GM23248 (cell line): Measurements from ENCODE around the gene BRF1. TPM values are rescaled to one million over a fixed set of nuclear protein-coding genes. Genes with fewer than 3 reads are reported as not detected.

Experiments used
- DNase-seq: peaks from one replicate; pipeline ENCODE4 v3.0.0-alpha.2; 2015
- H2AFZ ChIP-seq: fragments of 200-600 bp; sonication (generic); 2 replicates; pipeline ENCODE4 v1.6.1; 2016; ENCODE audit warnings: antibody characterized with exemption
- H3F3A ChIP-seq: fragments of 200-600 bp; sonication (generic); 2 replicates; pipeline ENCODE4 v1.6.1; 2016; ENCODE audit warnings: mild to moderate bottlenecking, antibody characterized with exemption, mixed run types; ENCODE audit not compliant: insufficient read depth
- H3K27ac ChIP-seq: fragments of 200-600 bp; sonication (generic); 2 replicates; pipeline ENCODE4 v1.5.1; 2016; ENCODE audit warnings: mild to moderate bottlenecking
- H3K27me3 ChIP-seq: fragments of 200-600 bp; sonication (generic); replicated peaks from 2 replicates; pipeline ENCODE4 v1.6.1; 2016; ENCODE audit warnings: mild to moderate bottlenecking; ENCODE audit not compliant: insufficient read depth
- H3K36me3 ChIP-seq: fragments of 200-600 bp; sonication (generic); 2 replicates; pipeline ENCODE4 v1.6.1; 2016; ENCODE audit warnings: low read depth, mild to moderate bottlenecking
- H3K4me1 ChIP-seq: fragments of 200-600 bp; sonication (generic); 2 replicates; pipeline ENCODE4 v1.6.1; 2016; ENCODE audit warnings: mild to moderate bottlenecking; ENCODE audit not compliant: insufficient read depth
- H3K4me2 ChIP-seq: fragments of 200-600 bp; sonication (generic); one replicate; pipeline ENCODE4 v1.6.1; 2016; ENCODE audit warnings: mild to moderate bottlenecking; ENCODE audit not compliant: unreplicated experiment
- H3K4me3 ChIP-seq: fragments of 200-600 bp; sonication (generic); 2 replicates; pipeline ENCODE4 v1.5.1; 2016; ENCODE audit warnings: mild to moderate bottlenecking
- H3K79me2 ChIP-seq: fragments of 200-600 bp; sonication (generic); 2 replicates; pipeline ENCODE4 v1.6.1; 2016; ENCODE audit warnings: mild to moderate bottlenecking; ENCODE audit not compliant: insufficient read depth
- H3K9ac ChIP-seq: fragments of 200-600 bp; sonication (generic); 2 replicates; pipeline ENCODE4 v1.6.1; 2016; ENCODE audit warnings: mild to moderate bottlenecking
- H3K9me2 ChIP-seq: fragments of 200-600 bp; sonication (generic); 2 replicates; pipeline ENCODE4 v1.6.1; 2016; ENCODE audit warnings: mixed run types, mild to moderate bottlenecking, moderate library complexity; ENCODE audit not compliant: insufficient read depth
- H3K9me3 ChIP-seq: fragments of 200-600 bp; sonication (generic); one replicate; pipeline ENCODE4 v1.6.1; 2017; ENCODE audit warnings: low read depth
- H4K20me1 ChIP-seq: fragments of 200-600 bp; sonication (generic); 2 replicates; pipeline ENCODE4 v1.6.0; 2016; ENCODE audit not compliant: insufficient read depth
- EZH2 ChIP-seq: fragments of 200-600 bp; sonication (generic); IDR thresholded peaks from 2 replicates; pipeline ENCODE4 v1.6.1; 2018; ENCODE audit warnings: antibody characterized with exemption, mild to moderate bottlenecking; ENCODE audit not compliant: insufficient read depth, poor library complexity, severe bottlenecking
- EZH2phosphoT487 ChIP-seq: fragments of 200-600 bp; sonication (generic); IDR thresholded peaks from 2 replicates; pipeline ENCODE4 v1.6.1; 2018; ENCODE audit warnings: antibody characterized with exemption, moderate library complexity, mild to moderate bottlenecking, low read depth; ENCODE audit not compliant: insufficient read depth
- WGBS, 2 experiments: methylation state at CpG; one replicate each; pipeline ENCODE4 v1.1.6; 2015 to 2017; ENCODE audit warnings: low lambda C conversion rate in 2 of 2, low coverage in 1 of 2; ENCODE audit errors: missing lambda C conversion rate in 2 of 2; 5-methylcytosine and 5-hydroxymethylcytosine counted together
- in situ Hi-C: fragments of 300-500 bp; cut with MboI; formaldehyde crosslinking; loops from 2 replicates; pipeline ENCODE4 v1.15.0; 2020
- polyA plus RNA-seq: library from polyadenylated mRNA; unstranded; fragments of >200 nt; fragmentation: Nextera tagmentation; extraction: Ambion mirVana; gene quantifications from 2 replicates; pipeline ENCODE4 v1.2.1, GENCODE V29; 2016
- total RNA-seq: library from RNA; depleted of rRNA; stranded (reverse); fragments of >200 nt; shearing (Covaris generic); gene quantifications from 2 replicates; pipeline ENCODE4 v1.2.3, GENCODE V29; 2014

BRF1 gene
- total and polyA plus RNA-seq, 2 experiments from 2014 or later = 10.5 to 27.0 TPM

DNA sequence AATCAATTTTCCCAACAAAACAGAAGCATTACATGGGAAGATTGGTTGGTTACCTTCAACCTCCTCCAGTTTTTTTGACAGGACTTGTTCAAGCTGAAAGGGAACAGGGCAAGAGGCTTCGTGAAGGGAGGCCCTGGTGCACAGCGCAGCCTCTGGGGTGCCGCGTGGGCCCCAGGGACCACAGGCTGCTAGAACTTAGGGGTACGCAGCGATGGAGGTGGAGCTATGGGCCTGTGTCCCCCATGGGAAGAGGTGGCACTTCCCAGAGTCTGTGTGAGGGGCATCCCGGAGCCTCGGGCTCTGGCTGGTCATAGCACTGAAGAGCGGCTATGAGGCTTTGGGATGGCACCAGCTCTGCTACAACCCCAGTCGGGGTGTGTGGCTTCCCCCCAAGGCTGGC lies 74.6 kb downstream of the BRF1 start:
- Histone ChIP-seq H3K9me2 (no peaks in the 10 kb centered on the region), H3K9me3 (no peaks in the 10 kb centered on the region), H3K79me2 (peaks cover 5% of the 10 kb centered on the region; the same call in 1 of the 2 replicates), H2AFZ (no peak overlapping the region), H3K9ac (no peak overlapping the region), H3K4me3 (no peak overlapping the region), H3K4me1 (no peaks in the 10 kb centered on the region), H4K20me1 (no peaks in the 10 kb centered on the region), H3K36me3 (no peaks in the 10 kb centered on the region; the same call in 1 of the 2 replicates), H3K4me2 (no peak overlapping the region), H3K27me3 (no peaks in the 10 kb centered on the region), H3F3A (no peaks in the 10 kb centered on the region), H3K27ac (no peak overlapping the region)
- DNase-seq = no peak
- TF ChIP-seq EZH2 (no peak), EZH2phosphoT487 (no peak)
- 92 to 94% methylated on average over 7 to 10 of the region's 10 CpGs for WGBS, 2 experiments
- in situ Hi-C loops = no loop called here

DNA sequence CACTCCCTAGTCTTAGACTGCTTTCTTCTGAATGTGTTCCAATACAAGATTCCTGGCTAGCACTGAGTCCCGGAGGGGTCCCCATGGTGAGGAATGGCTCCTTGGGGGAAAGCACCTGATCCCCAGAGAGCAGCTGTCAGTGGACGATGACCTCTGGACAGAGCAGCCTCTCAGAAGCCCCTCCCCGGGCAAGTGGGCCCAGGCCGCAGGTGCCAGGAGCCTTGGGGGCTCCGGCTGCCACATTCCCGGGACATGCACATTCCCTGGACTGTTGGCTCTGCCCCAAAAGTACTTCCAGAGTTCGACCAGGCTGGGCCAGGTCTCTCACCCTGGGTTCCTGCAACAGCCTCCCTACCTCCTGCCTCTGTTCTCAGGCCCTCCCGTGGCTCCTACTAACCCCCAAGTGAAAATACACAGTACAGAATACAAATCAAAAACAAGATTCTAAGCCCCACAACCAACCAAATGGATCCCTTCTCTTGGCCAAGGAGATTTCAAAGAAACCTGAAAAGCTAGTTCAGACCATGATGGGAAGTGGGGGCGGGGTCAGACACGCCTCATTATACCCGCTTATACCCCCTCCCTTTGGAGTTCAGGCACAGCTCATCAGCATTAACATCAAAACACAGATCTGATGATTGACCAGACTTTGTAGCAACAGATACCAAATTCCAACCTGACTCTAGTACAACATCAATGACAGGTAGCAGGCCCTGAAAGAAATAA lies 75.8 kb downstream of the BRF1 start:
- H3F3A ChIP-seq = no peaks in the 10 kb centered on the region
- TF ChIP-seq EZH2 (no peak), EZH2phosphoT487 (no peak)
- H4K20me1 ChIP-seq = no peaks in the 10 kb centered on the region
- in situ Hi-C loops = no loop called here
- H2AFZ ChIP-seq = no peak overlapping the region
- H3K9me3 ChIP-seq = no peaks in the 10 kb centered on the region
- no peaks in the 10 kb centered on the region for H3K4me1 ChIP-seq
- H3K4me3 ChIP-seq = no peak overlapping the region
- no peaks in the 10 kb centered on the region for H3K27me3 ChIP-seq
- 94 to 95% methylated on average over 10 to 11 of the region's 11 CpGs for WGBS, 2 experiments
- no peaks in the 10 kb centered on the region for H3K9me2 ChIP-seq
- no peaks in the 10 kb centered on the region; the same call in 1 of the 2 replicates for H3K36me3 ChIP-seq
- peaks cover 5% of the 10 kb centered on the region; the same call in 1 of the 2 replicates for H3K79me2 ChIP-seq
- H3K27ac ChIP-seq = no peak overlapping the region
- no peak for DNase-seq
- no peak overlapping the region for H3K9ac ChIP-seq
- H3K4me2 ChIP-seq = no peak overlapping the region

DNA sequence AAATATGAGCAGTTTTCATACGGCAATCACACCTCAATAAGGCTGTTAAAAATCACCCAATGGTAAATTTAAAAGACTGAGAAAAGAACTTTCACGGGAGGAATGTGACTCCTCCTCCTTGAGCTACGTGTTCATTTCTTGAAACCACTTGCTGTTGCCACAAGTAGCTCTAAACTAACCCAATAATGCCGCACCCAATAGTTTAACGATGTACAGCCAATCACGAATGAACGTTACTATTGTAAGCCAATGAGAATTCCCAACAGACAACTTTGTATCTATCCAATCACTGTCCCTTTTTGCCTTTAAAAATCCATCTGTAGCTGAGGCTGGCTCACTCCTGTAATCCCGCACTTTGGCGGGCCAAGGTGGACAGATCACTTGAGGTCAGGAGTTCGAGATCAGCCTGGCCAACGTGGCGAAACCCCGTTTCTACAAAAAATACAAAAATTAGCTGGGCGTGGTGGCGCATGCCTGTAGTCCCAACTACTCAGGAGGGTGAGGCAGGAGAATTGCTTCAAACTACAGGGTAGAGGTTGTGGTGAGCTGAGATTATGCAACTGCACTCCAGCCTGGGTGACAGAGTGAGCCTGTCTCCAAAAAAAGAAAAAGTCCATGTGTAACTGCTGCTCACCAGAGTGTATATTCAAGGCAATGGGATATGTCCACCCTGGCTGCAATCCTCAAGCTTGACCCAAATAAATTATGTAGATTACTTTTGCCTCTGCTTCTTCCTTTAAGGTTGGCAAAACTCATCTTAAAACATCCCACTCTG lies 76.8 kb downstream of the BRF1 start:
- no peak overlapping the region for H3K27ac ChIP-seq
- no peak for DNase-seq
- 93 to 94% methylated on average over 15 of the region's 15 CpGs for WGBS, 2 experiments

DNA sequence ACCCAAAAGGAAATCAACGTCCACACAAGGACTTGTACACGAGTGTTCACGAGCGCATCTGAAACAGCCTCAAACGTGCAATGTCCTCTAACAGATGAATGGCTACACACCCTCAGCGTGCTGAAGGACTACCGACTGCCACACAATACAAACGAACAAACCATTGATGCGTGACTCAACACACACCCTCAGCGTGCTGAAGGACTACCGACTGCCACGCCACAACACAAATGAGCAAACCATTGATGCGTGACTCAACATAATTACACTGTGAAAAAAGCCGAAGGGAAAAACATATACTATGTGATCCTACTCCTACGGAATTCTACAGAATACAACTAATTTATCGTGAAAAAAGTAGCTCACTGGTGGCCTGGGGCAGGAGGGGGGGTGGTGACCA lies 77.5 kb downstream of the BRF1 start:
- Histone ChIP-seq H3K9ac (no peak overlapping the region), H3K4me1 (no peaks in the 10 kb centered on the region), H3K4me3 (no peak overlapping the region), H3K9me3 (no peaks in the 10 kb centered on the region), H3K9me2 (no peaks in the 10 kb centered on the region), H2AFZ (no peak overlapping the region), H3K4me2 (no peak overlapping the region), H3K27ac (no peak overlapping the region), H3F3A (no peaks in the 10 kb centered on the region), H3K79me2 (no peaks in the 10 kb centered on the region), H3K36me3 (no peaks in the 10 kb centered on the region; the same call in 1 of the 2 replicates), H3K27me3 (no peaks in the 10 kb centered on the region), H4K20me1 (no peaks in the 10 kb centered on the region)
- in situ Hi-C loops = no loop called here
- 89 to 93% methylated on average over 16 of the region's 16 CpGs for WGBS, 2 experiments
- TF ChIP-seq EZH2 (no peak), EZH2phosphoT487 (no peak)
- DNase-seq = no peak

More for the DNA sequence above, 76.8 kb downstream of the BRF1 start:
- H3K4me2 ChIP-seq = no peak overlapping the region
- no peaks in the 10 kb centered on the region for H3F3A ChIP-seq
- H2AFZ ChIP-seq = no peak overlapping the region
- no peaks in the 10 kb centered on the region for H3K4me1 ChIP-seq
- TF ChIP-seq EZH2 (no peak), EZH2phosphoT487 (no peak)
- no peaks in the 10 kb centered on the region for H3K9me3 ChIP-seq
- no peaks in the 10 kb centered on the region for H4K20me1 ChIP-seq
- no peak overlapping the region for H3K4me3 ChIP-seq
- H3K27me3 ChIP-seq = no peaks in the 10 kb centered on the region
- H3K36me3 ChIP-seq = no peaks in the 10 kb centered on the region; the same call in 1 of the 2 replicates
- H3K9me2 ChIP-seq = no peaks in the 10 kb centered on the region
- no peak overlapping the region for H3K9ac ChIP-seq
- H3K79me2 ChIP-seq = peaks cover 3% of the 10 kb centered on the region; the same call in 1 of the 2 replicates
- in situ Hi-C loops = no loop called here
